OCI-LY1 (cell line): ENCODE measurements around the gene FBN1.

Source experiments
- H2AFZ ChIP-seq: fragments of 200-600 bp; sonication (generic), shearing (Covaris generic); 2 replicates; pipeline ENCODE4 v1.6.0; 2014; ENCODE audit warnings: antibody characterized with exemption, mild to moderate bottlenecking, low read length
- H3F3A ChIP-seq: fragments of 200-600 bp; sonication (generic), shearing (Covaris generic); 2 replicates; pipeline ENCODE4 v1.6.0; 2014; ENCODE audit warnings: mild to moderate bottlenecking, antibody characterized with exemption, low read length, moderate library complexity; ENCODE audit not compliant: insufficient read depth
- H3K27ac ChIP-seq: fragments of 200-600 bp; sonication (generic); 2 replicates; pipeline ENCODE4 v1.5.1; 2014; ENCODE audit warnings: low read length, mixed run types, mild to moderate bottlenecking, low read depth; ENCODE audit not compliant: poor library complexity, severe bottlenecking
- H3K27me3 ChIP-seq: fragments of 200-600 bp; sonication (generic); 2 replicates; pipeline ENCODE4 v1.6.0; 2014; ENCODE audit warnings: antibody characterized with exemption, mild to moderate bottlenecking, low read length, moderate library complexity; ENCODE audit not compliant: insufficient read depth
- H3K36me3 ChIP-seq: fragments of 200-600 bp; sonication (generic); 2 replicates; pipeline ENCODE4 v1.6.1; 2014; ENCODE audit warnings: mild to moderate bottlenecking, antibody characterized with exemption, low read length, moderate library complexity, mixed read lengths; ENCODE audit not compliant: insufficient read depth
- H3K4me1 ChIP-seq: fragments of 200-600 bp; sonication (generic); 2 replicates; pipeline ENCODE4 v1.5.1; 2014; ENCODE audit warnings: mild to moderate bottlenecking, low read length, moderate library complexity; ENCODE audit not compliant: insufficient read depth, severe bottlenecking
- H3K4me2 ChIP-seq: fragments of 200-600 bp; sonication (generic), shearing (Covaris generic); 2 replicates; pipeline ENCODE4 v1.6.1; 2014; ENCODE audit warnings: low read length
- H3K4me3 ChIP-seq: fragments of 200-600 bp; sonication (generic); 2 replicates; pipeline ENCODE4 v1.5.1; 2014; ENCODE audit warnings: low read length, low read depth, mild to moderate bottlenecking, mixed read lengths; ENCODE audit not compliant: poor library complexity, severe bottlenecking
- H3K79me2 ChIP-seq: fragments of 200-600 bp; shearing (Covaris generic); 2 replicates; pipeline ENCODE4 v1.6.1; 2016; ENCODE audit warnings: mixed run types, low read length, mixed read lengths; ENCODE audit not compliant: insufficient read depth
- H3K9ac ChIP-seq: fragments of 200-600 bp; sonication (generic), shearing (Covaris generic); 2 replicates; pipeline ENCODE4 v1.6.1; 2014; ENCODE audit warnings: mild to moderate bottlenecking, low read length, mixed read lengths
- H3K9me2 ChIP-seq: fragments of 200-600 bp; sonication (generic), shearing (Covaris generic); 2 replicates; pipeline ENCODE4 v1.6.1; 2014; ENCODE audit warnings: low read depth, mild to moderate bottlenecking, low read length, mixed read lengths
- H3K9me3 ChIP-seq: fragments of 200-600 bp; shearing (Covaris generic); 2 replicates; pipeline ENCODE4 v1.6.1; 2014; ENCODE audit warnings: low read length, mixed read lengths
- H4K20me1 ChIP-seq: fragments of 200-600 bp; sonication (generic), shearing (Covaris generic); 2 replicates; pipeline ENCODE4 v1.6.0; 2016; ENCODE audit warnings: mild to moderate bottlenecking, low read length; ENCODE audit not compliant: insufficient read depth
- EZH2 ChIP-seq: fragments of 200-600 bp; sonication (generic), shearing (Covaris generic); IDR thresholded peaks from 2 replicates; pipeline ENCODE4 v1.8.0; 2017; ENCODE audit warnings: borderline replicate concordance, mixed run types, mild to moderate bottlenecking, antibody characterized with exemption, low read length, moderate library complexity, mixed read lengths
- TF ChIP-seq, protein P1 (sequence below): fragments of 200-600 bp; sonication (generic), shearing (Covaris generic); IDR thresholded peaks from 2 replicates; pipeline ENCODE4 v1.5.1; 2017; ENCODE audit warnings: mild to moderate bottlenecking, antibody characterized with exemption, low read length, moderate library complexity, mixed read lengths

FBN1 gene

DNA sequence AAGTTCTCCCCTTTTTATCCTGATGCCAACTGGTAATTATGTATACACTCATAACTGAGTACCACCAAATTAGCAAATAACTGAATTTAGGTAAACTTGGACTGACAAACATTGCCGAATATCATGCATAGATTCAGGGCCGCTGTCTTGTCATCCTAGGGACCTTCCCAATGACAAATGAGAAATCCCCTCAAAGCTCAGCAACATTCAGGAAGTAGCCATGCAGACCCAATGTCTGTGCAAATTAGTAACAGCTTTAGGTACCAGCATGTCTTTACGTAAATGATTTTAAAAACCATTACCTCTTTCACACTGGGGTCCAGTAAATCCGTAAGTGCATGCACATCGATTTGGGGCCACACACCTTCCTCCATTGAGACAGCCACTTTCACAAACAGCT lies 49.5 kb downstream of the FBN1 start:
- Histone ChIP-seq H3K36me3 (no peaks in the 10 kb centered on the region), H3K9me3 (no peaks in the 10 kb centered on the region), H3K27me3 (no peaks in the 10 kb centered on the region; the same call in 1 of the 2 replicates), H3K4me3 (no peak overlapping the region), H3K27ac (no peak overlapping the region), H3K4me2 (no peak overlapping the region), H4K20me1 (no peaks in the 10 kb centered on the region), H3K4me1 (no peaks in the 10 kb centered on the region), H3F3A (no peaks in the 10 kb centered on the region), H3K9ac (no peak overlapping the region), H2AFZ (no peak overlapping the region), H3K9me2 (no peaks in the 10 kb centered on the region), H3K79me2 (no peaks in the 10 kb centered on the region)
- TF ChIP-seq, protein P1, sequence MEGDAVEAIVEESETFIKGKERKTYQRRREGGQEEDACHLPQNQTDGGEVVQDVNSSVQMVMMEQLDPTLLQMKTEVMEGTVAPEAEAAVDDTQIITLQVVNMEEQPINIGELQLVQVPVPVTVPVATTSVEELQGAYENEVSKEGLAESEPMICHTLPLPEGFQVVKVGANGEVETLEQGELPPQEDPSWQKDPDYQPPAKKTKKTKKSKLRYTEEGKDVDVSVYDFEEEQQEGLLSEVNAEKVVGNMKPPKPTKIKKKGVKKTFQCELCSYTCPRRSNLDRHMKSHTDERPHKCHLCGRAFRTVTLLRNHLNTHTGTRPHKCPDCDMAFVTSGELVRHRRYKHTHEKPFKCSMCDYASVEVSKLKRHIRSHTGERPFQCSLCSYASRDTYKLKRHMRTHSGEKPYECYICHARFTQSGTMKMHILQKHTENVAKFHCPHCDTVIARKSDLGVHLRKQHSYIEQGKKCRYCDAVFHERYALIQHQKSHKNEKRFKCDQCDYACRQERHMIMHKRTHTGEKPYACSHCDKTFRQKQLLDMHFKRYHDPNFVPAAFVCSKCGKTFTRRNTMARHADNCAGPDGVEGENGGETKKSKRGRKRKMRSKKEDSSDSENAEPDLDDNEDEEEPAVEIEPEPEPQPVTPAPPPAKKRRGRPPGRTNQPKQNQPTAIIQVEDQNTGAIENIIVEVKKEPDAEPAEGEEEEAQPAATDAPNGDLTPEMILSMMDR, result no peak
- TF ChIP-seq EZH2, result no peak

DNA sequence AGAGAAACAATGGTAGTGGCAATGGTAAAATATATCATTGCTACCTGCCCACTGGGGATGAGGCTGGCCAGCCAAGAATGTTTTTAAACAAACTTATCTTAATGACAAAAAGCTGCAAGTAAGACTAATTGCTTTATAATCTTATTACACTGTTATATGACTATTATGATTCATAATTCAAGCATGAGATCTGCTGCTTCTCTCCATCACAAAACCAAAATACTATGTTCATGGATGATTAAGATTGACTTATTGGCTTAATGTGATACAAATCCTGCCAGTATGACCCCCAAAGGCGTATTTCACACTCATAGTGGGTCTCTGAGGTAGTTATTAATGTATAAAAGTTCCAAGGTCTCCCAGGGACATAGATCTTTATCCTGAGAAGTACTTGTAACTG lies 52.6 kb downstream of the FBN1 start:
- Histone ChIP-seq H3K4me3 (no peak overlapping the region), H3K27me3 (no peaks in the 10 kb centered on the region), H3K27ac (no peak overlapping the region), H2AFZ (no peak overlapping the region), H3K36me3 (no peaks in the 10 kb centered on the region), H3K79me2 (no peaks in the 10 kb centered on the region), H3F3A (no peaks in the 10 kb centered on the region), H4K20me1 (no peaks in the 10 kb centered on the region), H3K9ac (no peak overlapping the region), H3K9me3 (no peaks in the 10 kb centered on the region), H3K4me1 (no peaks in the 10 kb centered on the region), H3K9me2 (no peaks in the 10 kb centered on the region), H3K4me2 (no peak overlapping the region)
- TF ChIP-seq, protein P1, result no peak
- TF ChIP-seq EZH2, result no peak

DNA sequence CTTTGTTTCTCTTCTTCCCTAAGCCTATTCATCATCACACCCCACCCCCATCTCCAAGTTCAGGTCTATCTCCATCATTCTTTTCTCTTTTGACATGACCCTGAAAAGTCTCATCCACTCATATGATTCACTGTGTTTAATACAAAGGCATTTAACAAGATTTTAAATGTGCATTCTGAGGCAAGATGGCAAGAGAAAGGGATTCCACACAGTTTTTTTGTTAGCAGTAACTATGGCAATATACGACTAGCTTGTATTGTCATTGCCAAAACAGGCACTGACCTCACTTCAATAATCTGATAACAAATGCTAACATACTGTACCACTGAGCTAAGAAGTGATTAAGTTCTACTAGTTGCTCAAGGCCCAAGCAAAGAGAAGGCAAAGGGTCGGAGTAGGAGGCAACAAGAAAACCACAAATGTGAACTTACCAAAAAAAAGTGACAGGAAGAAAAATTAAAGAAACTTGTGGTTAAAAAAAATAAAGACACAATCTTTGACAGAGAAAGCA lies 53.2 kb downstream of the FBN1 start:
- no peak for TF ChIP-seq EZH2
- TF ChIP-seq, protein P1, result no peak
- H3K4me2 ChIP-seq, result no peak overlapping the region
- no peaks in the 10 kb centered on the region for H3F3A ChIP-seq
- no peaks in the 10 kb centered on the region for H3K9me3 ChIP-seq
- H3K79me2 ChIP-seq, result no peaks in the 10 kb centered on the region
- H2AFZ ChIP-seq, result no peak overlapping the region
- H3K9me2 ChIP-seq, result no peaks in the 10 kb centered on the region
- H3K4me3 ChIP-seq, result no peak overlapping the region
- H3K36me3 ChIP-seq, result no peaks in the 10 kb centered on the region
- no peaks in the 10 kb centered on the region for H3K4me1 ChIP-seq
- no peak overlapping the region for H3K27ac ChIP-seq
- H4K20me1 ChIP-seq, result no peaks in the 10 kb centered on the region
- no peak overlapping the region for H3K9ac ChIP-seq
- H3K27me3 ChIP-seq, result no peaks in the 10 kb centered on the region
